Stimulated activated CD8-positive, alpha-beta memory T cell treated with anti-CD3 and anti-CD28 coated beads, Interleukin-7, amount 100 ng/mL, for 24 hours (primary cell): ENCODE data around the gene PTPN23.
"Not testable (repeated sequence)": the region's sequence is repeated elsewhere in the genome, so short reads cannot be mapped to it uniquely, and the experiment has no call there.

Experiments used
- DNase-seq: peaks from one replicate; pipeline ENCODE4 v3.0.0-alpha.2; 2020; ENCODE audit warnings: low read depth

PTPN23 gene

DNA sequence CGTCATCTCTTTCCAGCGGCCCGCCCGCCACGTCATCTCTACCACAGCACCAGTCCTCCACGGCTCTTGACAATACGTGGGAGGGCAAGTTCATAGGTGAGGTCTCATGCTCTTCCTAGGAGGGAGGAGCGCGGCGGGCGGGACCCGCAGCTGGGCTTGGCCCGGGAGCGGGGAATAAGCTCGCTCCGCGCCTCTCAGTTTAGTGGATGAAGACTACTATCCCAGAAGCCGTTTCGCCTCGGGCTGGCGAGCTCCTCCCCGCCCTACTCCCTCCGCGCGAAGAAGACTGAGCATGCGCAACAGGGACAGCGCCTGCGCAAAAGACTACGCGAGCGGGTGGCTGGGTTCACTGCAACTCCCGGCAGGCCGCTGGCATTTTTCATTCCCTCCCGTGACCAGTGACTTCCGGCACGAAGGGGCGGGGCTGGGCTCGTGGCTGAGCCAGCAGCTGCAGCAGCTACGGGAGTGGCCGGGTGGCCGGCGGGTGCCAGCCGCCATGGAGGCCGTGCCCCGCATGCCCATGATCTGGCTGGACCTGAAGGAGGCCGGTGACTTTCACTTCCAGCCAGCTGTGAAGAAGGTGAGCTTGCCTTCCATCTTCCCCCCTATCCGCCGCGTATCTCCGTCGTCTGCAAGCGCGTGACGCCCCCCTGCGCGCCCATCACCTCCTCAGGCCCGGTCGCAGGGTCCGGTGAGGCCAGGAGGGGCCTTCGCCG lies at the start of gene PTPN23:
TSS of gene PTPN23 (plus strand) at position 421 of the 716 bp plus-strand sequence. CDS start at position 497, 76 bp downstream.
- peak; percentile 99 for DNase-seq

DNA sequence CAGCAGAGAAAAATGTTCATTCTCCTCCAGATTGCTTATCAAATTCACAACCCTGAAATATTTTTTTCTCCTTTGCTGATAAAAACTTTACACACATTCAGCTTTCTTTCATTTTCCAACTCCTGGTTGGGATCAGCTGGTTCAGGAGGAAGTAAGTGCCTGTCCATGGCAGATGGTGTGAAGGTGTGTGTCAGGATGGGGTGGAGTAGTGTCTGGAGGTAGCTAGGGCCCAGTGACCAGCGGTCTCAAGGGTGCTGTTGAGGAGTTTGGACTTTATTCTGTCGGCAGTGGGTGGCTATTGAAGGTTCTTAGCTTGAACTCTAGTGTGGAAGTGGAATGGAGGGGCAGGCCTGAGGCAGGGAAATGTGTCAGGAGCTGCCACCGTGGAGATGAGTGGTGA lies 46.9 kb upstream of the PTPN23 start:
- DNase-seq, result no peak

GRCh38 chr3:47337656-47338055 lies 43.2 kb upstream of the PTPN23 start:
- no peak for DNase-seq

DNA sequence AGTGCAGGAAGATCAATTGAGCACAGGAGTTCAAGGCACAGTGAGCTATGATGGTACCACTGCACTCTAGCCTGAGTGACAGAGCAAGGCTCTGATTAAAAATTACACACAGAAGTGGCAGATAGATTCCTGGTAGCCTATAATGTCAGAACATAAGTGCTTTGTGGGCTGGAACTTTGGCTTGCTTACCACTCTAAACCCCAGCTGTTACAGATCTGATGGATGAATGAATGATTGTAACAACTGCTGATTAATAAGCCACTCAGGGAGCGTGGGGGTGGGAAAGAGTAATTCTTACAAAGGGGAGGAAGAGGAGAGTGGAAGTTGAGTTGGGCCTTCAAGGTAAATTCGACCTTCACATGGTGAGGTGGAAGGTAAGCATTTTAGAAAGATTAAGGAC lies 40.9 kb upstream of the PTPN23 start:
- no peak for DNase-seq

- DNase-seq, result no peak
Observed at GRCh38 chr3:47340866-47341265, 40.0 kb upstream of the PTPN23 start.

- DNase-seq, result no peak
Observed at GRCh38 chr3:47342151-47342550, 38.7 kb upstream of the PTPN23 start.

DNA sequence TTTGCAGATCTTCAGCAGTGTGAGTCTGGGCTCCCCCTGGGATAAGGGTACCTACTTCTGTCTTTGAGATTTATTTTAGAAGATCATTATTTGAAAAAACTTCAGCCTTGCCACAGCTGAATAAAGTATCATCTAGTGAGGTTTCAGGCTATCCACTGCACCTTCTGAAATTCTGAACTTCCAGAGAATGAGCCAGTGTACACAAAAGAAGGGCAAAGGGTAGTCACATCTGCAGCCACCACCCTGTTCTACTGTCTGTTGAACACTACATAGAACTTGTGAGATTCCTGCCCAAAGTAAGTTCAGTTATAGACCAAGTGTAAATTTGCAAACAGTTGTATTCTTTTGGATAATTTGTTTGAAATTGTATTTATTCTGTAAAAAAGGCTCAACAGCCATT lies 38.0 kb upstream of the PTPN23 start:
- DNase-seq, result no peak

- no peak for DNase-seq
Observed at GRCh38 chr3:47343471-47343971, 37.3 kb upstream of the PTPN23 start.

DNA sequence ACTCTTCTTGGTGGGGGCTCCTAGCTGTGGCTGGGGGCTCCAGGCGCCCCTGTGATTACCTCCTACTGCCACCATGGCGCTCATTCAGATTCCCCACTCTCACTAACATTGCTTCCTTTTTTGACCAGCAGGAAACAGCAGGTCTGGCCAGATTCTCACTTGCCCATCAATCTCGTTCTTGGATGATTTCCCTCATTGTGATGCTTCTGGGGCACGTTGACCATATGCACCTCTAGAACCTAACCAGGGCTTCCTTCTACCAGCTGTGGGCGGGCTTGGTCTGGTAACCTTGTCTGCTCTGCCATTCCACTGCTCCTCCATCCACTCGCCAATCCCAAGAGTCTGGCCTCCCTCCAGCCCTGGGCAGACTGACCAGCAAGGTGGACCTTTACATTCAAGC lies 35.9 kb upstream of the PTPN23 start:
- DNase-seq, result no peak

GRCh38 chr3:47347217-47347801 lies 33.5 kb upstream of the PTPN23 start:
- no peak for DNase-seq

- no peak for DNase-seq
Observed at GRCh38 chr3:47348411-47349154, 32.2 kb upstream of the PTPN23 start.

DNA sequence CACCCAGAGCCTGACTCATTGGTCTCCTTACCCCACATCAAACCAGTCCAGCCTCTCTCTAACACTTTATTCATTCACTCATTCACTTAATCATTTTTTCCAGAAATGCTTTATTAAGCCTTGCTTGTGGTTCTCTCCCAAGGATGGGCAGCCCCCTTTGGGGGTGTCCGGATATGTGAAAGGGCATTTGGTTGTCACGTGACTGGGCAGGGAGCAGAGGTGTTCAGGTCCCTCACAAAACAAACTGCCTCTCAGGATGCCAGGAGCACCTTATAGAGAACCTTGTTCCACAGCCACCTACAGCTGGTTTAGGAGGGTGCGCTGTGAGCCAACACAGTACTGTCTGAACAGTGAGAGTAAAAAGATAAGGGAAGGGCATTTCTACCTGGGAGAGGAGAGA lies 25.8 kb upstream of the PTPN23 start:
- DNase-seq, result no peak

DNA sequence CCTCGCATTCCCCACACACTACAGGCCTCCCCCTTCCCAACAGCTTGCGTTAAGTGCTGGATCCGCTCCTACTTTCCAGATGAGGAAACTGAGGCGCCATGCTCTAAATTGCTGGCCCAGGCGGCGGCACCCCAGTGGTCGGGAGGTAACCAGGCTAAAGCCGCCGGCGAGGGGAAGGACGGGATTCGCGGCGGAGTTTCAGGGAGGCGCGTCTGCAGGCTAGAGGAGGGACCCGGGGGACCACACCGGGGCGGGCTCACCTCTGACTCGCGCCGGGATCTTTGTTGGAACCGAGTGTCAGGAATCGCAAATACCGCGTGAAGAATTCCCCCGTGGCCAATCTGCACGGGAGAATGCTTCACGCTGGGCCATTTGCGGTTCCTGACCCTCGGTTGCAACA lies 24.6 kb upstream of the PTPN23 start:
- no peak for DNase-seq

- no peak for DNase-seq
Observed at GRCh38 chr3:47359323-47359722, 21.5 kb upstream of the PTPN23 start.

GRCh38 chr3:47360110-47360517 lies 20.7 kb upstream of the PTPN23 start:
- not testable (repeated sequence) for DNase-seq

- DNase-seq, result no peak
Observed at GRCh38 chr3:47362701-47363100, 18.1 kb upstream of the PTPN23 start.

DNA sequence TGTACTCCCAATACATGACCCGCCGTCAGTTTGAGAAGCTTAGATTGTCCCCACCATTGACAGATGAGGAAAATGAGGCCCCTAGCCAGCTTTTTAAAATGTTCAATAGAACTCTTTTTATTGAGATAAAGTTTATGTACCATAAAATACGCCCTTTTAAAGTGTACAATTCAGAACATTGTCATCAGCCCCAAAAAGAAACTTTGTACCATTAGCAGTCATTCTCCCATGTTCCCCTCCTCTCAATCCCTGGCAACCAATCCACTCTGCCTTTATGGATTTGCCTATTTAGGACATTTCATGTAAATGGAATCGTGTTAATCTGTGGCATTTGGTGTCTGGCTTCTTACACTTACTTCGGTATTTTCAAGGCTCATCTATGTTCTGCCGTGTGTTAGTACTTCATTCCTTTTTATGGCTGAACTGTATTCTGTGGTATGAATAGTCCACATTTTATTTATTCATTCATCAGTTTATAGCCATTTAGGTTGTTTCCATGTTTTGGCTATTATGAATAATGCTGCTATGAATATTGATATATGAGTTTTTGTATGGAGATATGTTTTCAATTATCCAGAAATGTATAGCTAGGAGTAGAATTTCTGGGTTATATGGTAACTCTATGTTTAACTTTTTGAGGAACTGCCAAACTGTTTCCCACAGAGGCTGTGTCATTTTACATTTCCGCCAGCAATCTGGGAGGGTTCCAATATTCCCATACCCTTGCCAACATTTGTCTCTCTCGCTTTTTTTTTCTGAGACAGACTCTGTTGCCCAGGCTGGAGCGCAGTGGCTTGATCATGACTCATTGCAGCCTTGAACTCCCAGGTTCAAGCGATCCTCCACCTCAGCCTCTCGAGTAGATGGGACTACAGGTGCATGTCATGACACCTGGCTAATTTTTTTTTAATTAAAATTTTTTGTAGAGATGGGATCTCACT lies 15.3 kb upstream of the PTPN23 start:
- no peak for DNase-seq

- DNase-seq, result no peak
Observed at GRCh38 chr3:47366833-47367232, 14.0 kb upstream of the PTPN23 start.

GRCh38 chr3:47367631-47368030 lies 13.2 kb upstream of the PTPN23 start:
- no peak for DNase-seq

GRCh38 chr3:47370020-47370419 lies 10.8 kb upstream of the PTPN23 start:
- not testable (repeated sequence) for DNase-seq

- DNase-seq, result no peak
Observed at GRCh38 chr3:47370887-47371697, 9.7 kb upstream of the PTPN23 start.
